ENCODE results near the gene OR2V1.
"Not testable (repeated sequence)": the region's sequence is repeated elsewhere in the genome, so short reads cannot be mapped to it uniquely, and the experiment has no call there.

OR2V1 gene

DNA sequence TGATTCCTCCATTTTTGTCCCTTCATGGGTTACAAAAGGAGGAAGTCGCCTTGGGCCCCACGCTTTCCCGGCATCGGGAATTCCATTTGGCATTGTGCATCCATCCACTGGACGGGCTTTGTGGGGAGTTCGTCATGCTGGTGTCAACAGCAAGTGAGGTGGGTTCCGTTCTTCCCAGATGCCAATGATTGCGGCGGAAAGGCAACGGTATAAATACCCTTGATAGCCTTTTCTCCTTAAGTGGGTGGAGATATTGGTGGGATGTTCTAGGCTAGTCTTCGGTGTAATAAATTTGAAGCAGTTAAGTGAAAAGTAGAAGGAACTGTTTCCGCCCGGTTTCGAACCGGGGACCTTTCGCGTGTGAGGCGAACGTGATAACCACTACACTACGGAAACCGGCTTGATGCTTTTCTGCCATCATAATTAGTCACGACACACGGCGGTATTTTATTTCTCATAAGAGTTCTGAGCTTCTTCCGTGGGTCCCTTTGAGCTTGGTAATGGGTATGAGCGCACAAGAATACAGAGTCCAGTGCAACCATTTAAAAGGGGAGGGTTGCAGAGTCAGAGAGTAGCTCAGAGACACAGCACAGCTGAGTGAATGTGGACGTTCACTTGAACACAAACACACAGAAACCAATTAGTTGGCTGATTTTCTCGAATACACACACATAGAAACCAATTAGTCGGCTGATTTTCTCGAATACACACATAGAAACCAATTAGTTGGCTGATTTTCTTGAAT lies 28.9 kb downstream of the OR2V1 start:
- not testable (repeated sequence) for DNase-seq

- not testable (repeated sequence) for DNase-seq
These were observed 29.8 kb downstream of the OR2V1 start for GRCh38 chr5:181101030-181101641.

GRCh38 chr5:181100121-181100875 lies 30.7 kb downstream of the OR2V1 start:
- DNase-seq, result no peak

- no peak for DNase-seq
These were observed 31.3 kb downstream of the OR2V1 start for GRCh38 chr5:181099602-181100086.

DNA sequence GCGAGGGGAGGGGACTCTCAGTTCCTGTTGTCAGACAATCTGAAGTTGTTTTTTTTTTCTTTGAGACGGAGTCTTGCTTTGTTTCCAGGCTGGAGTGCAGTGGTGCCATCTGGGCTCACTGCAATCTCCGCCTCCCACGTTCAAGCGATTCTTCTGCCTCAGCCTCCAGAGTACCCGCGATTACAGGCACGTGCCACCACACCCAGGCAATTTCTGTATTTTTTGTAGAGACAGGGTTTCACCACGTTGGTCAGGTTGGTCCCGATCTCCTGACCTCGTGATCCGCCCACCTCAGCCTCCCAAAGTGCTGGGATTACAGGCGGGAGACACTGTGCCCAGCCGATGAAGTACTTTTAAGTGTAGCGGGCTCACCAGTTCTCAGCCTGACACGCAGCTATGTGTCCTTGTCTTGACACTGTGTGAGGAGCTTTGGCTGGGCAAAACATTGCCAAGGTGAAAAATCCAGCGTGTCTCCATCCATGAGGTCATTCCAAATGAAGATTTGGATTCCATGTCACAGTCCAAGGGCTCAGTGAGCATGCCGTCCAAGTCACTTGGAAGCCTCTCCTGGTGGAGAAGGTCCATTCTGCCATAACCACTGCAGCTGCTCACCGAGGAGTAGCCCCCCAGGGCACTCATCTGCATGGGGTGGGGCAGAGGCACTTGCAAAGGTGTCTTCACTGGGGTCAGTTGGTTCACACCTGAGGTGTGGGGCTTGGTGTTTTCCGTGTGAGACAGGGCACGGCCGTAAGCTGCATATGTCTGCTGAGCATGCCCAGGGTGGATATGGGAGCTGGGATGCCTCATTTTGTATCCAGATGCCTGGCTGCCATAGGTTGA lies 32.0 kb downstream of the OR2V1 start:
- no peak for DNase-seq

GRCh38 chr5:181097759-181098491 lies 33.0 kb downstream of the OR2V1 start:
- DNase-seq, result not testable (repeated sequence)

DNA sequence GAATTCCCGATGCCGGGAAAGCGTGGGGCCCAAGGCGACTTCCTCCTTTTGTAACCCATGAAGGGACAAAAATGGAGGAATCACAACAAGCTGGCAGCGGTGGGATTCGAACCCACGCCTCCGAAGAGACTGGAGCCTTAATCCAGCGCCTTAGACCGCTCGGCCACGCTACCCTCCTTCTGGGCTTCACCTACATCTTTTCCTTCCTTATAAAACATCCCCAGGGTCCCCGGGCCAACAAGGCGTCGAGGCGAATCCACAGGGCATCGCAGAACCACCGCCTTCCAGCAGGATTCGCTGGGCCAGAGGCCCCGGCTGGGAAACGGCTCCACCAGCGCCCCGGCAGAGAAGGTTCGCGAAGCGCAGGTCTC lies 33.6 kb downstream of the OR2V1 start:
- DNase-seq, result not testable (repeated sequence)

DNA sequence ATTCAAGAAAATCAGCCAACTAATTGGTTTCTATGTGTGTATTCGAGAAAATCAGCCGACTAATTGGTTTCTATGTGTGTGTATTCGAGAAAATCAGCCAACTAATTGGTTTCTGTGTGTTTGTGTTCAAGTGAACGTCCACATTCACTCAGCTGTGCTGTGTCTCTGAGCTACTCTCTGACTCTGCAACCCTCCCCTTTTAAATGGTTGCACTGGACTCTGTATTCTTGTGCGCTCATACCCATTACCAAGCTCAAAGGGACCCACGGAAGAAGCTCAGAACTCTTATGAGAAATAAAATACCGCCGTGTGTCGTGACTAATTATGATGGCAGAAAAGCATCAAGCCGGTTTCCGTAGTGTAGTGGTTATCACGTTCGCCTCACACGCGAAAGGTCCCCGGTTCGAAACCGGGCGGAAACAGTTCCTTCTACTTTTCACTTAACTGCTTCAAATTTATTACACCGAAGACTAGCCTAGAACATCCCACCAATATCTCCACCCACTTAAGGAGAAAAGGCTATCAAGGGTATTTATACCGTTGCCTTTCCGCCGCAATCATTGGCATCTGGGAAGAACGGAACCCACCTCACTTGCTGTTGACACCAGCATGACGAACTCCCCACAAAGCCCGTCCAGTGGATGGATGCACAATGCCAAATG lies 34.1 kb downstream of the OR2V1 start:
- not testable (repeated sequence) for DNase-seq

GRCh38 chr5:181095162-181095561 lies 35.8 kb downstream of the OR2V1 start:
- not testable (repeated sequence) for DNase-seq

GRCh38 chr5:181092428-181092827 lies 38.5 kb downstream of the OR2V1 start:
- no peak for DNase-seq

GRCh38 chr5:181088289-181088688 lies 42.7 kb downstream of the OR2V1 start:
- no peak for DNase-seq

DNA sequence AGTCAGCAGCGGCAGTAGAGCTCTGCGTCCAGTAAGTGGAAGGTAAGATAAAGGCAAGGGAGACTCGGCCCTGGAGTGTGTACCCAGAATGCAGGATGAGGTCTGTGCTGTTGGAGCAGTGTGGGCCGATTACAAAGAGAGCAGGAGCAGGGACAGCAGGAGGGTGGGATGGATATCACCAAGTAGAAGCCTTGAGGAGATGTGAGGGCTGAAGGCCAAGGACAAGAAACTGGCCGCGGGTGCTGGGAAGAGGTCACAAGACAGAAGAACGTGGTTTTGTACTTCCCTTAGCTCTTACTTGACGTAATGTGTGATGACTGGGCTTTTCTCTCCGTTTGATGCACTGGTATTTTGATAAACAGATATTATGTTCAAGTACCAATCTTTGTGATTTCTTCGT lies 43.7 kb downstream of the OR2V1 start:
- DNase-seq, result no peak

DNA sequence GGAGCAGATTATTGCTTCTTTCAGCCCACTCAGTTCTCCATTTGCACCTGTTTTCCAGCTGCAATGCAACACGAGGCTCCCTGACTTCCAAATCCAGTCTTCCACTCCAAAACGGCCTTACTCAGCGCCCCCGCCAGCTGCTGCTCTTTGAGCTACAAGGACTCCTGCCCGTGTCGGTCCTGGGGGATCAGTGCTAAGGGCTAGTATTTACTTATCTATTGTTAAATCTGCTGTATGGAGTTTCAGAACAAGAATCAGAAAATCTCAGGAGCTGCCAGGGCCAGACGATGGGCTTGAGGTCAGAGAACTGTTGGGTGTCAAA lies 44.1 kb downstream of the OR2V1 start:
- no peak for DNase-seq

GRCh38 chr5:181086026-181086883 lies 44.7 kb downstream of the OR2V1 start:
- no peak for DNase-seq

DNA sequence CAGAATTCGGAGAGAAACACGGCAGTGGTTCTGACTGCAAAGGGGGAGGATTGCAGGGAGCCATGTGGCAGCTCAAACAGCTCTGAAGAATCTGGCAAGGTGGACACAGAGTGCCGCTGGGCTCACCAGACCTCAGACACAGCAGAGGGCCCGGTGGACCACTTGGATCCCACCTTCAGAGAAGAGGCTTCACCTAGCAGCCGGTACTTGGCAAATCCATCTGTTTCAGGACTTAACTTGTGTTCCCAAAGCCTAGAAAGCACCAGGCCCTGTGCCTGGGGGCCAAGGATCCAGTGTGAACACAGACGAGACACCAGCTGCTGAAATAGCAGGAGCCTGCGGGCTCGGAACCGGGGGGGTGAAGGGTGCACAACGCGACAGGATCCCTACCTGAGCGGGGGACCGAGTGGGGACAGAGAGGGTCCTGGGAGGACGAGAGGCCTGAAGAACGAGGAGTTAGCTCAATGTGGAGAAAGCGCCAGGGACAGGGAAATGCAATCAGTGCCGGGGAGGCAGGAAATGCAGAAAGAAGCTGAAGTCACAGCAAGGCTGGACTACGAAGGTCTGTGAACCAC lies 46.3 kb downstream of the OR2V1 start:
- no peak for DNase-seq

GRCh38 chr5:181081989-181082388 lies 49.0 kb downstream of the OR2V1 start:
- no peak for DNase-seq

DNA sequence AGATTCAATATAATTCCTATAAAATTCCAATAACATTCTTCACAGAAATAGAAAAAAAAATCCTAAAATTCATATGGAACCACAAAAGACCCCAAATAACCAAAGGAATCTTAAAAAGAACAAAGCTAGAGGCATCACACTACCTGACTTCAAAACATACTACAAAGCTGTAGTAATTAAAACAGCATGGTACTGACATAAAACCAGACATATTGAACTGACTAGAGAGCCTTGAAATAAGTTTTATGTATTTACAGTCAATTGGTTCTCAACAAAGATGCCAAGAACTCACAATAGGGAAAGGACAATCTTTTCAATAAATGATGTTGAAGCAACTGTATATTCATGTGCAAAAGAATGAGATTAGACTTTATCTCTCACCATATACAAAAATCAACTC lies 54.0 kb downstream of the OR2V1 start:
- no peak for DNase-seq
